Parathyroid adenoma (tissue), 2 donors: Measurements from ENCODE around the gene IDH3A.
A peak's percentile ranks its signal among the peaks of the same experiment; 100 is the strongest.

ENCODE experiments used
- H2AFZ ChIP-seq: fragments of 300-600 bp; sonication (generic); one replicate; pipeline ENCODE4 v1.7.0; 2017; ENCODE audit warnings: antibody characterized with exemption, mild to moderate bottlenecking
- H3K27ac ChIP-seq: fragments of 300-600 bp; sonication (generic); one replicate; pipeline ENCODE4 v1.7.0; 2017
- H3K27me3 ChIP-seq: fragments of 300-600 bp; sonication (generic); one replicate; pipeline ENCODE4 v1.7.0; 2017; ENCODE audit warnings: low read length; ENCODE audit not compliant: control insufficient read depth, insufficient read depth
- H3K36me3 ChIP-seq: fragments of 300-600 bp; sonication (generic); one replicate; pipeline ENCODE4 v1.7.0; 2017; ENCODE audit warnings: low read length; ENCODE audit not compliant: control insufficient read depth, insufficient read depth
- H3K4me1 ChIP-seq: fragments of 300-600 bp; sonication (generic); one replicate; pipeline ENCODE4 v1.7.0; 2017; ENCODE audit warnings: control low read depth
- H3K4me2 ChIP-seq: fragments of 300-600 bp; sonication (generic); one replicate; pipeline ENCODE4 v1.7.0; 2017; ENCODE audit warnings: low read length
- H3K4me3 ChIP-seq: fragments of 300-600 bp; sonication (generic); one replicate; pipeline ENCODE4 v1.7.0; 2017; ENCODE audit warnings: low read depth, low read length
- H3K79me2 ChIP-seq: fragments of 300-600 bp; sonication (generic); one replicate; pipeline ENCODE4 v1.7.0; 2017; ENCODE audit warnings: control low read depth
- H3K9ac ChIP-seq: fragments of 300-600 bp; sonication (generic); one replicate; pipeline ENCODE4 v1.7.0; 2017; ENCODE audit warnings: mild to moderate bottlenecking
- H3K9me3 ChIP-seq: fragments of 300-600 bp; sonication (generic); one replicate; pipeline ENCODE4 v1.7.0; 2017; ENCODE audit warnings: low read length; ENCODE audit not compliant: control insufficient read depth
- TF ChIP-seq, protein P1 (sequence below): fragments of 300-600 bp; sonication (generic); IDR thresholded peaks from one replicate; pipeline ENCODE4 v1.7.0; 2017; ENCODE audit warnings: antibody characterized with exemption, mild to moderate bottlenecking
- donor health status: primary hyperparathyroidism.

IDH3A gene

DNA sequence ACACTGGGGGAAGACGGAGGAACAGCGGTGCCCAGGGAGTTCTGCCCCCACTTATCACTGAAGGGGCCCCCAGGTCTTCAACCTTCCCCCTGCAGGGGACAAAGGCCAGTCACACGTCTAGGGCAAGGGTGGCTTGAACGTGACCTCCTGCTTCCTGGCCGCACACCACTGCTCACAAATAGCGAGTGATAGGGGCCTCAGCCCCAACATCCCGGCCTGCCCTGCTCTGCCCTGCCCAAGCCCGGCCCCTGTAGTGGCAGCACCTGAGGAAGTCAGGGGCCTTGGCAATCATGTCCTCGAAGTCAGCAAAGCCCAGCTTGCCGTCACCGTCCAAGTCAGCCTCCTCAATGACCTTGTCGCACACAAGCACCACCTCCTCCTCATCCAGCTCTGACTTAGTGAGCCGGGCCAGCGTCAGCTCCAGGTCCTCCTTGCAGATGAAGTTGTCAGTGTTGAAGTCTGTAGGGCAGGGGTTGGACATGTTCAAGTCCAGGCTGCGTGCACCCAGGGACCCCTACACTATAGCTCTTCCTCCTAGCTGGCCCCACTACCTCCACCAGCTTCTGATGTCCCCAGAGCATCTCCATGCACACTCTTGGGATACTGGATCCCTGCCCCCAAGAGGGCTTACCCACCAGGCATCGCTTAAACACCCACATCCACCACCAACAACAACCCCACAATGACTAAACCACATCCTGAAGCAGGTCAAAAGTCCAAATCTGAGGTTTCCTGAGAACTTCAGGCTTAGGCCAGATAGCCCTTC lies 43.5 kb upstream of the IDH3A start:
- Histone ChIP-seq H2AFZ (no peak overlapping the region), H3K4me3 (no peak overlapping the region), H3K36me3 (no peaks in the 10 kb centered on the region), H3K4me1 (no peaks in the 10 kb centered on the region), H3K9ac (no peak overlapping the region), H3K9me3 (no peaks in the 10 kb centered on the region), H3K4me2 (no peak overlapping the region), H3K27me3 (no peaks in the 10 kb centered on the region), H3K79me2 (no peaks in the 10 kb centered on the region), H3K27ac (no peak overlapping the region)
- TF ChIP-seq, protein P1, sequence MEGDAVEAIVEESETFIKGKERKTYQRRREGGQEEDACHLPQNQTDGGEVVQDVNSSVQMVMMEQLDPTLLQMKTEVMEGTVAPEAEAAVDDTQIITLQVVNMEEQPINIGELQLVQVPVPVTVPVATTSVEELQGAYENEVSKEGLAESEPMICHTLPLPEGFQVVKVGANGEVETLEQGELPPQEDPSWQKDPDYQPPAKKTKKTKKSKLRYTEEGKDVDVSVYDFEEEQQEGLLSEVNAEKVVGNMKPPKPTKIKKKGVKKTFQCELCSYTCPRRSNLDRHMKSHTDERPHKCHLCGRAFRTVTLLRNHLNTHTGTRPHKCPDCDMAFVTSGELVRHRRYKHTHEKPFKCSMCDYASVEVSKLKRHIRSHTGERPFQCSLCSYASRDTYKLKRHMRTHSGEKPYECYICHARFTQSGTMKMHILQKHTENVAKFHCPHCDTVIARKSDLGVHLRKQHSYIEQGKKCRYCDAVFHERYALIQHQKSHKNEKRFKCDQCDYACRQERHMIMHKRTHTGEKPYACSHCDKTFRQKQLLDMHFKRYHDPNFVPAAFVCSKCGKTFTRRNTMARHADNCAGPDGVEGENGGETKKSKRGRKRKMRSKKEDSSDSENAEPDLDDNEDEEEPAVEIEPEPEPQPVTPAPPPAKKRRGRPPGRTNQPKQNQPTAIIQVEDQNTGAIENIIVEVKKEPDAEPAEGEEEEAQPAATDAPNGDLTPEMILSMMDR: no peak

GRCh38 chr15:78107471-78107870 lies 41.7 kb upstream of the IDH3A start:
- H3K27me3 ChIP-seq: no peaks in the 10 kb centered on the region
- H3K9ac ChIP-seq: no peak overlapping the region
- TF ChIP-seq, protein P1: no peak

DNA sequence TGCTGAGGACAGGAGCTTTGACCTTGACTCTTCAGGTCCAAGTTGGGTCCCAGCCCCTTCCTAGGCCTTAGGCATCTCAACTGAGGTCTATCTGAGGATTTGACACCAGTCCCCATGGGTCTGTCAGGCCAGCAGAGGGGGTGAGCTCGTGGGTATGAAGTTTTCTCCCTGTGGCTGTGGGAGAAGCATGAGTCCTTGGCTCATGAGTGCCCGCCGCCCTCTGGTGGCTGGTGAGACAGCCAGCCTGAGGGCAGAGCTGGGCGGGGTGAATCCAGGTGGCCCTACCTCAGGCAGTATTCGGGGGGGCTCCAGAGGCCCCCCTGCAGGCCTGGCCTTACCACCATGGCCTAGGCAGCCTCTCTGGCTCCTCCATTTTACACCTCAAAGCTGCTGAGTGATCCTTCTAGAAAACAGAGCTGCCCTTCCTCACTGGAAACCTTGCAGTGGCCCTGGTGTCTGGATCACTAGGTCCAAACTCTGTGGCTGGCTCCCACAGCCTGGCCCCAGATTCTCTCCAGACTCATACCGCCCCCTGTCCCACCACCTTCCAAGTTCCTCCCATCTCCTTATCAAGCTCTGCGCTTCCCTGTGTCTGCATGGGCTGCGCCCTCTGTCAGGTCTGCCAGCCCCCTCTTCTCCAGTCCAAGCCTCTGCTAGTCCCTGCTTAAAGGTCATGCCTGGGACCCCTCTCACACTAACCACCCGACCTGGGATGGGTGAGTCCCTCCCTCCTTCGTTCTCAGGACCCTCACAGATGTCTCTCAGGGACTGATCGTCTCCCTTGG lies 40.7 kb upstream of the IDH3A start:
- no peak overlapping the region for H3K4me3 ChIP-seq
- no peak overlapping the region for H3K4me2 ChIP-seq
- no peaks in the 10 kb centered on the region for H3K27me3 ChIP-seq
- no peaks in the 10 kb centered on the region for H3K4me1 ChIP-seq
- TF ChIP-seq, protein P1: peak; percentile 87
- no peak overlapping the region for H2AFZ ChIP-seq
- no peaks in the 10 kb centered on the region for H3K79me2 ChIP-seq
- no peaks in the 10 kb centered on the region for H3K9me3 ChIP-seq
- H3K9ac ChIP-seq: no peak overlapping the region
- no peaks in the 10 kb centered on the region for H3K36me3 ChIP-seq
- no peak overlapping the region for H3K27ac ChIP-seq

More at GRCh38 chr15:78107471-78107870, 41.7 kb upstream of the IDH3A start:
- Histone ChIP-seq H3K4me2 (no peak overlapping the region), H3K27ac (no peak overlapping the region), H3K4me3 (no peak overlapping the region), H2AFZ (no peak overlapping the region), H3K79me2 (no peaks in the 10 kb centered on the region), H3K9me3 (no peaks in the 10 kb centered on the region), H3K4me1 (no peaks in the 10 kb centered on the region), H3K36me3 (no peaks in the 10 kb centered on the region)

DNA sequence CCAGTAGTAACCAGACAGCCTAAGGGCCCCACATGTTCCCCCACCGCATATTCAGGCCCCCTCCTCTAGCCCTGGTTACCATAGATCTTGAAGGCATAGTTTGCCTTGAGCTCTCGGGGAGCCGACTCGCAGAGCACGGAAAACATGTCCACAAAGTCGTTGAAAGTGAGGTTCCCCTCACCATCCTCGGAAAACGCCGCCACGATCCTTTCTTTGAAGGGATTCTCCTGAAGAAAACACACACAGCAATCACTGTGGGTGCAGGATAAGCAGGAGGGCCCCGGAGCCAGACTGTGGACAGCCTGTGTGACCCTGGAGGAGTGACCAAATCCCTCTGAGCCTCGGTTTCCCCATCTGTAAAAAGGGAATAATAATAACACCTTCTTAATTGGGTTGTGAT lies 40.0 kb upstream of the IDH3A start:
- Histone ChIP-seq H3K27me3 (no peaks in the 10 kb centered on the region), H3K36me3 (no peaks in the 10 kb centered on the region), H3K4me2 (no peak overlapping the region), H3K9me3 (no peaks in the 10 kb centered on the region), H2AFZ (no peak overlapping the region), H3K79me2 (no peaks in the 10 kb centered on the region), H3K4me3 (no peak overlapping the region), H3K9ac (no peak overlapping the region), H3K4me1 (no peaks in the 10 kb centered on the region), H3K27ac (no peak overlapping the region)
- TF ChIP-seq, protein P1: no peak
